Skeletal muscle tissue (tissue), 4 donors: Measurements from ENCODE around the gene APAF1. TPM values are rescaled to one million over a fixed set of nuclear protein-coding genes. Genes with fewer than 3 reads are reported as not detected.
"Not testable (repeated sequence)": the region's sequence is repeated elsewhere in the genome, so short reads cannot be mapped to it uniquely, and the experiment has no call there.

Experiments used
- H3K27ac ChIP-seq: one replicate; pipeline ENCODE4 v1.7.0; 2013; ENCODE audit warnings: mild to moderate bottlenecking, low read depth, low read length, inconsistent platforms
- H3K27me3 ChIP-seq, 3 donors: one replicate each; pipeline ENCODE4 v1.7.0; 2013; ENCODE audit warnings: low read length in 3 of 3; ENCODE audit not compliant: control insufficient read depth in 3 of 3, insufficient read depth in 3 of 3
- H3K36me3 ChIP-seq, 3 donors: one replicate each; pipeline ENCODE4 v1.7.0; 2013; ENCODE audit warnings: low read length in 3 of 3; ENCODE audit not compliant: control insufficient read depth in 3 of 3, insufficient read depth in 3 of 3
- H3K4me1 ChIP-seq, 3 donors: one replicate each; pipeline ENCODE4 v1.7.0; 2013; ENCODE audit warnings: low read length in 3 of 3, mild to moderate bottlenecking in 3 of 3; ENCODE audit not compliant: control insufficient read depth in 3 of 3, insufficient read depth in 3 of 3
- H3K4me3 ChIP-seq, 3 donors: one replicate each; pipeline ENCODE4 v1.7.0; 2013; ENCODE audit warnings: low read length in 3 of 3
- H3K9ac ChIP-seq, 3 donors: one replicate each; pipeline ENCODE4 v1.7.0; 2013; ENCODE audit warnings: low read length in 3 of 3, mild to moderate bottlenecking in 3 of 3, moderate library complexity in 2 of 3, low read depth in 1 of 3
- H3K9me3 ChIP-seq, 3 donors: one replicate each; pipeline ENCODE4 v1.7.0; 2013; ENCODE audit warnings: low read length in 3 of 3; ENCODE audit not compliant: control insufficient read depth in 3 of 3
- total RNA-seq: library from RNA; depleted of rRNA; stranded (reverse); fragments of >200 nt; gene quantifications from one replicate; pipeline ENCODE4 v1.2.3, GENCODE V29; 2014
- donor health status: Osteomylitis.

APAF1 gene, protein sequence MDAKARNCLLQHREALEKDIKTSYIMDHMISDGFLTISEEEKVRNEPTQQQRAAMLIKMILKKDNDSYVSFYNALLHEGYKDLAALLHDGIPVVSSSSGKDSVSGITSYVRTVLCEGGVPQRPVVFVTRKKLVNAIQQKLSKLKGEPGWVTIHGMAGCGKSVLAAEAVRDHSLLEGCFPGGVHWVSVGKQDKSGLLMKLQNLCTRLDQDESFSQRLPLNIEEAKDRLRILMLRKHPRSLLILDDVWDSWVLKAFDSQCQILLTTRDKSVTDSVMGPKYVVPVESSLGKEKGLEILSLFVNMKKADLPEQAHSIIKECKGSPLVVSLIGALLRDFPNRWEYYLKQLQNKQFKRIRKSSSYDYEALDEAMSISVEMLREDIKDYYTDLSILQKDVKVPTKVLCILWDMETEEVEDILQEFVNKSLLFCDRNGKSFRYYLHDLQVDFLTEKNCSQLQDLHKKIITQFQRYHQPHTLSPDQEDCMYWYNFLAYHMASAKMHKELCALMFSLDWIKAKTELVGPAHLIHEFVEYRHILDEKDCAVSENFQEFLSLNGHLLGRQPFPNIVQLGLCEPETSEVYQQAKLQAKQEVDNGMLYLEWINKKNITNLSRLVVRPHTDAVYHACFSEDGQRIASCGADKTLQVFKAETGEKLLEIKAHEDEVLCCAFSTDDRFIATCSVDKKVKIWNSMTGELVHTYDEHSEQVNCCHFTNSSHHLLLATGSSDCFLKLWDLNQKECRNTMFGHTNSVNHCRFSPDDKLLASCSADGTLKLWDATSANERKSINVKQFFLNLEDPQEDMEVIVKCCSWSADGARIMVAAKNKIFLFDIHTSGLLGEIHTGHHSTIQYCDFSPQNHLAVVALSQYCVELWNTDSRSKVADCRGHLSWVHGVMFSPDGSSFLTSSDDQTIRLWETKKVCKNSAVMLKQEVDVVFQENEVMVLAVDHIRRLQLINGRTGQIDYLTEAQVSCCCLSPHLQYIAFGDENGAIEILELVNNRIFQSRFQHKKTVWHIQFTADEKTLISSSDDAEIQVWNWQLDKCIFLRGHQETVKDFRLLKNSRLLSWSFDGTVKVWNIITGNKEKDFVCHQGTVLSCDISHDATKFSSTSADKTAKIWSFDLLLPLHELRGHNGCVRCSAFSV (N-terminal part only)
- total RNA-seq = 39.1 TPM

- Histone ChIP-seq H3K27me3 (no peaks in the 10 kb centered on the region), H3K4me3 (peak within 1 kb of the TSS; percentile 87 to 95 (median 95)), H3K9ac (peak within 1 kb of the TSS; percentile 88 to 90 (median 89)), H3K4me1 (peaks cover 12 to 16% (median 14%) of the 10 kb centered on the region in 3 donors), H3K27ac (peak within 1 kb of the TSS; percentile 79), H3K36me3 (peaks cover 0 to 13% (median 9%) of the 10 kb centered on the region in 3 donors), H3K9me3 (no peaks in the 10 kb centered on the region)
Measured at GRCh38 chr12:98644712-98645571, at the start of gene APAF1, which contains the start of gene IKBIP. Gene APAF1 (plus strand): TSS chr12:98645290. CDS start chr12:98648360, 3,070 bp downstream. Gene IKBIP (minus strand): TSS chr12:98644788. CDS start chr12:98644701, 87 bp downstream.

GRCh38 chr12:98597313-98597712, 47.8 kb upstream of the APAF1 start:
- peaks cover 12 to 16% (median 13%) of the 10 kb centered on the region in 3 donors for H3K4me1 ChIP-seq
- H3K27me3 ChIP-seq, H3K9ac ChIP-seq, H3K9me3 ChIP-seq, H3K4me3 ChIP-seq, H3K27ac ChIP-seq: not testable (repeated sequence)
- H3K36me3 ChIP-seq = peaks cover 47 to 60% (median 57%) of the 10 kb centered on the region in 3 donors

GRCh38 chr12:98601924-98602323, 43.2 kb upstream of the APAF1 start:
- Histone ChIP-seq H3K27me3 (no peaks in the 10 kb centered on the region), H3K4me1 (peaks cover 0 to under 1% (median 0%) of the 10 kb centered on the region in 3 donors), H3K9ac (no peak overlapping the region), H3K36me3 (peaks cover 49 to 70% (median 66%) of the 10 kb centered on the region in 3 donors), H3K9me3 (no peaks in the 10 kb centered on the region), H3K27ac (no peak overlapping the region), H3K4me3 (no peak overlapping the region)

DNA sequence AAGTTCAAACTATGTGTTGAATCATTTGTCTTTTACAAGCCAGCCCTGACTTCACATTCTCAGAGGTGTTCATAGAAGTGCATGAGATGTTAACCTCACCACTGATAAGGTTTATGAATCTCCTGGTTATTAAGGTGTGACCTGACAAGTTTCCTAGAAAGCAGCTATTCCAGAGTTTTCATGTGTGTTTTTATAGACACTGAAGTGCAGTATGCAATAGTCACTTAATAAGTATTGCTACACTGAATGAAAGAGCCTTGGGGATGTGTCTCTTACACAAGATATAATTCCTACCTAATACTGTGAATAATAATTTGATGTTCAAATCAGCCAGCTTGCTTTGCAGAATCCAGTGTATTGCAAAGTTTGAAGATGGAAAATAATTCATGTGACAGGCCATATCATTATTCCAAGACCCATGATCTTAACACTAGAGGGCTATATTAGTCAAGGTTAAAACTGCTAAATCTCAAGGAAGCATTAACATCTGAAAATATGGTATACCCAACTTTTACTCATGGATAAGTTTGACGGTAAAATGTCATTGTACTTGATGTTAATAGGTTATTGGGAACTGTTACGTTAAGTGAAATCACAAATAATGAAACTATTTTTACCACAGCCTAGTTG, 38.6 kb upstream of the APAF1 start:
- H3K4me3 ChIP-seq = no peak overlapping the region
- no peak overlapping the region for H3K27ac ChIP-seq

DNA sequence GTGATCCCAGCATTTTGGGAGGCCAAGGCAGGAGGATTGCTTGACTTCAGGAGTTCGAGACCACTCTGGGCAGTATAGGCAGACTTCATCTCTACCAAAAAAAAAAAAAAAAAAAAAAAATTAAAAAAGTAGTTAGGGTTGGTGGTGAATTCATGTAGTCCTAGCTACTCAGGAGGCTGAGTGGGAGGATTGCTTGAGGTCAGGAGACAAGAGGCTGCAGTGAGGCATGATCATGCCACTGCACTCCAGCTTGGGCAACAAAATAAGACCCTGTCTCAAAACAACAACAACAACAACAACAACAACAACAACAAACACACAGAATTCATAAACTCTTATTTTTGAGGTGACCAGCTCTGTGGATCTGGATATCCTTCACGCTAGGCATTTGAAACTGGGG, 34.5 kb upstream of the APAF1 start:
- H3K9me3 ChIP-seq = no peaks in the 10 kb centered on the region
- H3K9ac ChIP-seq = no peak overlapping the region
- no peaks in the 10 kb centered on the region for H3K27me3 ChIP-seq
- H3K27ac ChIP-seq = no peak overlapping the region
- H3K4me1 ChIP-seq = no peaks in the 10 kb centered on the region
- no peak overlapping the region for H3K4me3 ChIP-seq
- H3K36me3 ChIP-seq = no peaks in the 10 kb centered on the region

More for the DNA sequence above, 38.6 kb upstream of the APAF1 start:
- Histone ChIP-seq H3K36me3 (peaks cover 22 to 31% (median 28%) of the 10 kb centered on the region in 3 donors), H3K4me1 (no peaks in the 10 kb centered on the region), H3K9me3 (no peaks in the 10 kb centered on the region), H3K9ac (no peak overlapping the region), H3K27me3 (no peaks in the 10 kb centered on the region)

GRCh38 chr12:98612696-98613334, 32.3 kb upstream of the APAF1 start:
- no peak overlapping the region for H3K27ac ChIP-seq
- no peaks in the 10 kb centered on the region for H3K9me3 ChIP-seq
- H3K27me3 ChIP-seq = no peaks in the 10 kb centered on the region
- H3K9ac ChIP-seq = no peak overlapping the region
- H3K4me1 ChIP-seq = no peaks in the 10 kb centered on the region
- H3K4me3 ChIP-seq = no peak overlapping the region
- no peaks in the 10 kb centered on the region for H3K36me3 ChIP-seq

DNA sequence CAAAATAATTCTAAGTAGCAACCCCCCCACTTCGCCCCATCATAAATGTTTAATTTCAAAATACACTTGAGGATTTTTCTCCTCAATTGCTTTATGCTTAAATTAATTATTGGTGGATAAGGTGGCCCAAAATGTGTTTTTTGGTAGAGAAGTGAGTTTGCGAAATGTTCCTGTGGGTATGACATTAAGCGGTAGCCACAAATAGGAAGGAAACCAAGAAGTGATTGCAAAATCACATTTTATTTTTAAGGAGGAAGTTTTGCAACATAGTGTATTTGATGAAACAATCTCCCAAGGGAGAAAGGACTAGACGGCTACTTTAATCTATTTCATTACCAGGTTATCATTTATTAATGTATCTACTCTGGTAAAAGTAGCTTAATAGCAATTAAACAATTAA, 26.1 kb upstream of the APAF1 start:
- Histone ChIP-seq H3K9ac (no peak overlapping the region), H3K27me3 (no peaks in the 10 kb centered on the region), H3K27ac (no peak overlapping the region), H3K4me1 (no peaks in the 10 kb centered on the region), H3K36me3 (no peaks in the 10 kb centered on the region), H3K4me3 (no peak overlapping the region), H3K9me3 (no peaks in the 10 kb centered on the region)

DNA sequence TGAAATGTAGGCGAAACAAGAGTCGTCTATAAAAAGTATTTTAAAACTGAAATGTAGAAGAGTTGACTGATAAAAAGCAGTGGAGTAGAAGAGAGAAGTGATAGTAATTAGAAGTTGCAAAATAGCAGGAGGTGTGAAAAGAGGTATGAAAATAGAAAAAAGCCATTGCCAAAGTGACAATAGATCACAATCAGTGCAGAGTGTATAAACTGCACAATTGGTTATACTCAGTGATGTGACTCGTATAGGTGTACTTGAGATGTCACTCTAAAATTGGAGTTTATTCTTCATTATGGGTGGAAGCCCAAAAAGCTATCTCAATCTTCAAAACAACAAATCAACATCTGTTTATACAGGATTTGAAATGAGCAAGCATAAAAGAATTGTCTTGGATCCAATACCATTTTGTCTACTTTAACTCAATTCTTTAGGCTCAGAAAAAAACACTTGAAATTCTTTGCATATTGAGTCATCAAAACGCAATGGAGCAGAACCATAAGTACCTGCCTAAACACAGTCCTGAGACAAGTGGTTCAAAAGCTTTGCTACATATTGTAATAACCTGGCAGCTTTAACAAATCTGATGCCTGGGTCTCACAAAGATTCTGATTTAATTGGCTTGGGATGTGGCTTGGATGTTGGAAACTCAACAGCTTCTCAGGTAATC, 9.3 kb upstream of the APAF1 start:
- Histone ChIP-seq H3K4me3 (no peak overlapping the region), H3K9me3 (no peaks in the 10 kb centered on the region), H3K36me3 (no peaks in the 10 kb centered on the region), H3K27me3 (no peaks in the 10 kb centered on the region), H3K27ac (no peak overlapping the region), H3K9ac (no peak overlapping the region), H3K4me1 (no peaks in the 10 kb centered on the region)
